PC-3 (cell line): ENCODE measurements around the gene GUCA2A. TPM values are rescaled to one million over a fixed set of nuclear protein-coding genes. Genes with fewer than 3 reads are reported as not detected.

Experiments
- ATAC-seq: fragments of 200-7000 bp; cut with Tn5 transposase; 2 replicates; pipeline ENCODE4 v1.9.1; 2020; ENCODE audit warnings: mild to moderate bottlenecking, moderate library complexity
- BruUV-seq: library from RNA; stranded (reverse); fragments of 400-500 nt; replicated peaks from 2 replicates; lab custom pipeline; 2021; lab: Mats Ljungman, UMichigan
- CTCF ChIA-PET: fragments of 300-600 bp; sonication (Branson Sonifier 250); formaldehyde crosslinking; loops from one replicate; lab custom pipeline; 2022; ENCODE audit warnings: antibody characterized with exemption; lab: Charles Lee
- POLR2A ChIA-PET: fragments of 300-600 bp; sonication (Branson Sonifier 250); formaldehyde crosslinking; loops from one replicate; lab custom pipeline; 2022; ENCODE audit warnings: antibody characterized with exemption; ENCODE audit not compliant: unreplicated experiment; lab: Charles Lee
- DNase-seq: peaks from one replicate; pipeline ENCODE4 v3.0.0-alpha.2; 2015
- H2AFZ ChIP-seq: fragments of 300-600 bp; sonication (generic); 2 replicates; pipeline ENCODE4 v1.6.0; 2016; ENCODE audit warnings: antibody characterized with exemption, low read length
- H3F3A ChIP-seq: fragments of 300-600 bp; sonication (generic); one replicate; pipeline ENCODE4 v1.6.0; 2017; ENCODE audit warnings: antibody characterized with exemption, low read length, control low read depth, mild to moderate bottlenecking; ENCODE audit not compliant: unreplicated experiment
- H3K27ac ChIP-seq: fragments of 300-600 bp; sonication (generic); 2 replicates; pipeline ENCODE4 v1.5.1; 2016; ENCODE audit warnings: mild to moderate bottlenecking, low read length
- H3K27me3 ChIP-seq: fragments of 300-600 bp; sonication (generic); 2 replicates; pipeline ENCODE4 v1.6.1; 2016; ENCODE audit warnings: low read length, mixed read lengths
- H3K36me3 ChIP-seq: fragments of 300-600 bp; sonication (generic); 2 replicates; pipeline ENCODE4 v1.6.1; 2016; ENCODE audit warnings: low read depth, mixed run types, low read length, mixed read lengths
- H3K4me1 ChIP-seq: fragments of 300-600 bp; sonication (generic); 2 replicates; pipeline ENCODE4 v1.5.1; 2016; ENCODE audit warnings: low read length; ENCODE audit not compliant: insufficient read depth
- H3K4me2 ChIP-seq: fragments of 300-600 bp; sonication (generic); 2 replicates; pipeline ENCODE4 v1.6.0; 2016; ENCODE audit warnings: low read length
- H3K4me3 ChIP-seq: fragments of 300-600 bp; sonication (generic); 2 replicates; pipeline ENCODE4 v1.5.1; 2016; ENCODE audit warnings: mild to moderate bottlenecking, low read length, mixed read lengths
- H3K79me2 ChIP-seq: fragments of 300-600 bp; sonication (generic); 2 replicates; pipeline ENCODE4 v1.6.1; 2017; ENCODE audit warnings: low read length, mixed read lengths
- H3K9ac ChIP-seq: fragments of 300-600 bp; sonication (generic); 2 replicates; pipeline ENCODE4 v1.6.0; 2016; ENCODE audit warnings: mild to moderate bottlenecking, low read length
- H3K9me2 ChIP-seq: fragments of 300-600 bp; sonication (generic); replicated peaks from 2 replicates; pipeline ENCODE4 v1.6.1; 2016; ENCODE audit warnings: mixed run types, low read length, mixed read lengths
- H3K9me3 ChIP-seq: fragments of 300-600 bp; sonication (generic); 2 replicates; pipeline ENCODE4 v1.6.1; 2016; ENCODE audit warnings: low read length, mixed read lengths
- H4K20me1 ChIP-seq: fragments of 300-600 bp; sonication (generic); 2 replicates; pipeline ENCODE4 v1.6.1; 2016; ENCODE audit warnings: low read length, mixed read lengths
- CTCF ChIP-seq: fragments of 300-600 bp; sonication (generic); conservative IDR thresholded peaks from 2 replicates; pipeline ENCODE4 v1.5.1; 2017; ENCODE audit warnings: antibody characterized with exemption, low read depth, mild to moderate bottlenecking, low read length
- EZH2 ChIP-seq: fragments of 300-600 bp; sonication (generic); IDR thresholded peaks from one replicate; pipeline ENCODE4 v1.6.1; 2017; ENCODE audit warnings: antibody characterized with exemption, mild to moderate bottlenecking, low read length; ENCODE audit not compliant: unreplicated experiment
- EZH2phosphoT487 ChIP-seq: fragments of 300-600 bp; sonication (generic); IDR thresholded peaks from 2 replicates; pipeline ENCODE4 v1.6.1; 2018; ENCODE audit warnings: mild to moderate bottlenecking, antibody characterized with exemption, low read length, borderline replicate concordance
- intact Hi-C: fragments of 100-400 bp; cut with micrococcal nuclease; formaldehyde crosslinking; loops from 2 replicates; pipeline ENCODE4 v1.9.0; 2023
- total RNA-seq: library from RNA; depleted of rRNA; stranded (reverse); fragments of >200 nt; gene quantifications from 2 replicates; pipeline ENCODE4 v1.2.3, GENCODE V29; 2014

The GUCA2A gene
- total RNA-seq, 1 experiment from 2014 or later = not detected

GRCh38 chr1:42144711-42145388, 19.7 kb downstream of the GUCA2A start:
- Histone ChIP-seq H3K4me1 (peaks cover 6% of the 10 kb centered on the region; the same call in 1 of the 2 replicates), H3K79me2 (no peaks in the 10 kb centered on the region), H3K9ac (no peak overlapping the region), H3K9me2 (no peaks in the 10 kb centered on the region), H3F3A (no peaks in the 10 kb centered on the region), H3K27me3 (no peaks in the 10 kb centered on the region), H2AFZ (no peak overlapping the region), H3K9me3 (no peaks in the 10 kb centered on the region), H3K4me3 (no peak overlapping the region), H3K4me2 (no peak overlapping the region), H3K27ac (no peak overlapping the region), H4K20me1 (no peaks in the 10 kb centered on the region), H3K36me3 (no peaks in the 10 kb centered on the region)
- intact Hi-C loops = loop anchor here (5.0 kb wide), 1 partner anchor 192 kb away; the partner anchor contains the start of gene FOXJ3
- ATAC-seq = no peak
- CTCF ChIA-PET = no interaction called here
- no peak for DNase-seq
- BruUV-seq = no TSS peak
- TF ChIP-seq EZH2 = no peak
- no peak for TF ChIP-seq CTCF
- no peak for TF ChIP-seq EZH2phosphoT487
- POLR2A ChIA-PET = no interaction called here

GRCh38 chr1:42143896-42144710, 20.4 kb downstream of the GUCA2A start:
- ATAC-seq (no peak), DNase-seq (no peak)
- TF ChIP-seq CTCF (no peak), EZH2phosphoT487 (no peak), EZH2 (no peak)
- no peaks in the 10 kb centered on the region for H3K9me2 ChIP-seq
- H3K27me3 ChIP-seq = no peaks in the 10 kb centered on the region
- no TSS peak for BruUV-seq
- H2AFZ ChIP-seq = no peak overlapping the region
- ChIA-PET POLR2A (no interaction called here), CTCF (no interaction called here)
- H3K9ac ChIP-seq = no peak overlapping the region
- H4K20me1 ChIP-seq = no peaks in the 10 kb centered on the region
- no peaks in the 10 kb centered on the region for H3K79me2 ChIP-seq
- no peaks in the 10 kb centered on the region for H3K9me3 ChIP-seq
- H3K4me1 ChIP-seq = peaks cover 6% of the 10 kb centered on the region; the same call in 1 of the 2 replicates
- H3K27ac ChIP-seq = no peak overlapping the region
- no peaks in the 10 kb centered on the region for H3F3A ChIP-seq
- intact Hi-C loops = no loop called here
- no peak overlapping the region for H3K4me3 ChIP-seq
- no peak overlapping the region for H3K4me2 ChIP-seq
- H3K36me3 ChIP-seq = no peaks in the 10 kb centered on the region
